Kidney capillary endothelial cell (primary cell): ENCODE measurements around the gene ARHGEF18.
"Not testable (repeated sequence)": the region's sequence is repeated elsewhere in the genome, so short reads cannot be mapped to it uniquely, and the experiment has no call there.

ENCODE experiments used
- DNase-seq: peaks from one replicate; pipeline ENCODE4 v3.0.0-alpha.2; 2018; ENCODE audit warnings: low spot score

Gene ARHGEF18

DNA sequence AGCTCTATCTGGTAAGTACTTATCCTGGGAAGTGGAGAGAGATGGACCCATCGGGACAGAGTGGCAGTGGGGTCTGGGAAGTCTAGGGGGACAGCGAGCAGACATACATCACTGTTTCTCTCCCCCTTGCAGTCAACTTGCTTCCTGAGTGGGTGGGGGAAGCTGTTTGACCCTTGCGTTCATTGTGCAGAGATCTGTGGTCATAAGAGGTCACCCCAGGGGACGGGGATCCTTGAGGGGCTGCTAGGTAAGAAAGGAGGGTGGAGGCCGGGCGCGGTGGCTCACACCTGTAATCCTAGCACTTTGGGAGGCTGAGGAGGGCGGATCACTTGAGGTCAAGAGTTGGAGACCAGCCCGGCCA, 474 bp downstream of the ARHGEF18 start:
- DNase-seq = no peak

DNA sequence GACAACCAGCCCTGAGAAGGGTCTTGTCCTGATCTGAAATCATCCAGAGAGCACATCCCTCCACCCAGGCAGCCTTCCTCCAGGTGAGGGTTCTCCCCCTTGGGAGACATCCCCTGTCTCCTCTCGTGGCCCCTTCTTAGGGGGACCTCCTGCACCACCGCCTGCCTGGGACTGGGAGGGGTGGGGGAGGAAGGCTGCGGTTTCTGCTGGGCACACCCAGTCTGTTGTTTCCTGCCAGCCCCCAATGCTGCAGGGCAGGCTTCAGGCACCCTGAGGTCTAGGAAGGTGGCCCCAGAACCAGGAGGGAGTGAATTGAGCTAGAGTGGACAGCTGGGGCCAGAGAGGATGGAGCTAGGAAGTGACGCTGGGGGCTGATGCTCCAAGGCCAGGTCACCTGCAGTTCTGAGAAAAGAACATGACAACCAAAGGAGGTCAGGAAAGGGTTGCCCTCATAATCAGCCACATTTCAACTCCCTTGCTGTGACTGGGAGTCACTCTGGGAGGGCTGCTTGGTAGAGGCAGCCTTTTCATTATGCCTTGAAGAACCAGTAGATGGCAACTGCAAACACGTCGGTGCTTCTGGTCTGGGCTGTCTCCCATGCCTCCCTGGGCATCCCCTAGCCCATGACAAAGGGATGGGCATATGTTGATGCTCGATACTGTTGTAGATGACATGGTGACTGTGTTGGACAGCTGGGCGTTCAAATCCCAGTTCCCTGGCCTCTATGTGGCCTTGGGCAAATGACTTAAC, 1.4 kb downstream of the ARHGEF18 start:
- DNase-seq = no peak

DNA sequence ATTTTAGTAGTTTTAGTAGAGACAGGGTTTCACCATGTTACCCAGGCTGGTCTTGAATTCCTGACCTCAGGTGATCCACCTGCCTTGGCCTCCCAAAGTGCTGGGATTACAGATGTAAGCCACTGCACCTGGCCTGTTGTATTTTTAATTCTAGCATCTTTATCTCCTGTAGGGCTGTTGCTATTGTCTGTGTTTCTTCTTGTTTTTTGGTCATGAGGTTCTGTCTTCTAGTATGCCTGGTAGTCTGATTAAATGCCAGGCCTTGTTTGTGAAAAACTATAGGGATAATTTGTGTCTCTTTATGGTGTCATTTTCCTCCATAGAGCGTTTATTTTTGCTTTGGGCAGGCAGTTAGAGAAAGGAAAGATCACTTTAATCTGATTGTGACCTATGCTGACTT, 3.1 kb downstream of the ARHGEF18 start:
- DNase-seq = no peak

DNA sequence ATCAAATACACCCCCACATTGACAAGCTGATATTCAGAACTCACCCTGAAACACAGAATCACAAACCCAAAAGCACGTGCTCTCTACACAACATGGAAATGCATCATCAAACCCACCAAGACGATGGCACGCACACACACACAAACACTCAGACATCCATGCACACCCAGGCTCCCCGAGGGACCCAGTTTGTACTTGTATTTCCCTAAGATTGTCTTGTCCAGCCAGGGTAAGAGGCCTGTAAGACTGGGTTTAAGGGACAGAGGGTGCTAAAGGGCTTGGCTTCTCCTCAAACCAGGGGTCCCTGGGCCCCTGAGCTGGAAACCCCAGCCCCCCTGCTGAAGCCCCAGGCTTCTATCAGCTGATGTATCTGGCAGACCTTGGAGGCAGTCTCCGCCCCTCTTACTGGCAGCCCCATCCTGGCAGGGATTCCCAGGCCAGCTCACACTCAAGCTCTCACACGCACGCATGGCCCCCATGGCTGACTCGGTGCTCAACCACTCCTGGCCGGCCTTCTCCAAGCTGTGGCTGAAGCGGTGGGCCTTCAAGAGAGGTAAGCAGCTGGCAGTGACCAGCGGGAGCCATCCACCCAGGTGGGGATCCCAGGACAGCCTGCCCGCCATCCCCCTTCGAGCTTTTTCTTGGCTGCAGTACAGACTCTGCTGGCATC, 6.5 kb downstream of the ARHGEF18 start:
- no peak for DNase-seq

DNA sequence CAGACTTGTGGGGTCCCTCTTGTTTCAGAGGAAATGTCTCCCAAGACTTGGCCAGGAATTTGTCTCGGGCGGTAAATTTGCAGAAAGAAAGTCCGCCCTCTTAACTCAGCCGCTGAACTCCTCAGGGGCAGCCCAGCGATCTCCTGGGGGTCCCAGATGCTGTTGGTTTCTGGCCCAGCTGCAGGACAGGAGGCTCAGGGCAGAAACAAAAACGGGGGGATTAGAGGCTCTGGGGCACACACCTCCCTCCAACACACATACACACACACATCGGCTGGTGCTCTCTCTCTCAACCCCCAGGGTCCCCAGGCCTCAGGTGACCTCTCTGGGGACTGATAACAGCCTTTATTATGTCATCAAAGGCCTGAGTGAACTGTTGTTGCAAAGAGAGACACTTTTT, 7.1 kb downstream of the ARHGEF18 start:
- no peak for DNase-seq

DNA sequence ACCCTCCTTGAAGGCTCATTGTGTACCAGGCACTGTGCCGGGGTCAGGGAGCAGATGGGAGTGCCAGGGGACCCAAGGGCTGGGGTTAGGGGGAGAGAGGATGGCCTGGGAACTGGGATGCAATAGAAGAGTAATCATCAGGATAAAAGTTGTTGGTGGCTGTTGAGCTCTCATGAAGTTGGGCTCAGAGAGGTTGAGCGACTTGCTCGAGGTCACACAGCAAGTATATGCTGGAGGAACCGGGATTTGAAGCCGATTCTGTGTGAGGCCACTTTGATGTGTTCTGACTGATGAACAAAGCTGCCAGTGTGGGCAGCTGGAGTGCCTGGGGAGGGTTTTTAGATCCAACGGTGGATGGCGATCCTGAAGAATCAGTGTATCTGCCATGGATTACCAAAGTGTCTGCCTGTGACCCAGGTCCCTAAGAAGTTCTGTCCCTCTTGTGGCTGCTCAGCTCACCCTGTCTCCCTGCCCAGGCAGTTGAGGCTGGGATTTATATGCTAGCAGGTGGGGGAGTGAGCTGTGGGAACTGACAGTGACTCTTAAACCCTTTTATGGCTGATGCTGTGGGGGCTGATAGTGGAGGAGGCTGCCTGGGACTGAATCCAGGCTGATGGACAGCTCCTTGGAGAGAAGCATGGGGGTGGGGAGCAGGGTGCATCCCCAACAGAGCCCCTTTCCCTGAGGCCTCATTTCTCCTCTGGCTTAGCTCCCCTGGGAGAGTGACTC, 8.3 kb downstream of the ARHGEF18 start:
- no peak for DNase-seq

DNA sequence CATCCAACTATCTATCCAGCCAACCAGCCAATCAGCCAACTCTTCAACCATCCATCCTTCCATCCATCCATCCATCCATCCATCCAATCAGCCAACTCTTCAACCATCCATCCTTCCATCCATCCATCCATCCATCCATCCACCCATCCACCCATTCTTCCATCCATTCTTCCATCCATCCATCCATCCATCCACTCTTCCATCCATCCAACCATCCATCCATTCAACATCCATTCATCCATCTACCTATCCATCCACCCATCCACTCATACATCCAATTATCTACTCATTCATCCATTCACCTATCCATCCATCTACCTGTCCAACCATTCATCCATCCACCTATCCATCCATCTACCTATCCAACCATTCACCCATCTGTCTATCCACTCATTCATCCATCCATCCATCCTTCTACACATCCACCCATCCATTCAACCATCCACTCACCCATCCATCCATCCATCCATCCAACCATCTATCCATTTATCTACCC, 9.4 kb downstream of the ARHGEF18 start:
- no peak for DNase-seq

DNA sequence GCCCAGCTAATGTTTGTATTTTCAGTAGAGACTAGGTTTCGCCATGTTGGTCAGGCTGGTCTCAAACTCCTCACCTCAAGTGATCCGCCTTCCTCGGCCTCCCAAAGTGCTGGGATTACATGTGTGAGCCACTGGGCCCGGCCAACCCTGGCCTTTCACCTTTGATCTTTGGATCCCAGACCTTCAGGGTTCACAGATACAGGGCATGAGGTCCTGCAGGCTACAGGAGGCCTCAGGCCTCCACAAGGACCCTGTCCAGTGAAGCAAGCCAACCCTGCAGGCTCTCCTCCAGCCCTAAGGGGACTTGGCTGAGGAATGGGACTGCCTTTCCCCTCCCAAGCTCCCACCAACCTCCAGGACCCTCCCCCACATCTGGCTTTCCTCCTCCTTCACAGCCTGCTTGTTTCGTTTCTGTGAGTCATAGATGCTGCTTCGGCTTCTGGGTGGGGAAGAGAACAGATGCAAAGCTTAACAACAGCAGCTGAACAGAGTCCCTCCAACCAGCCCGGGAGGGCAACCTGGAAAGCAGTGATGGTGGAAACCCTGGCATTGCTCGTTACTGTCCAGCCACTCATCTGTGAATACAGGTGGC, 11.8 kb downstream of the ARHGEF18 start:
- DNase-seq = no peak

DNA sequence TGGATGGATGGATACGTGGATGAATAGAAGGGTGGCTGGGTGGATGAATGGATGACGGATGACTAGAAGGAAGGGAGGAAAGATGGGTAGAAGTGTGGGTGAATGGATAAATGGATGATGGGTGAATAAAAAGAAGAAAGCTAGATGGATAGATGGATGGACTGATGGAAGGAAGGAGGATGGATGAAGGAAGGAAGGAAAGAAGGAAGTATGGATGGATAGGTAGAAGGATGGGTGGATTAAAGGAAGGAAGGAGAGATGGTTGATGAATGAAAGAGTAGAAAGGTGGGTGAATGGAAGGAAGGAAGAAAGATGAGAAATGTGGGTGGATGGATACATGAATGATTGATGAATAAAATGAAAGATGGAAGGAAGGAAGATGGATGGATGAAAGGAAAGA, 14.5 kb downstream of the ARHGEF18 start:
- DNase-seq = no peak

DNA sequence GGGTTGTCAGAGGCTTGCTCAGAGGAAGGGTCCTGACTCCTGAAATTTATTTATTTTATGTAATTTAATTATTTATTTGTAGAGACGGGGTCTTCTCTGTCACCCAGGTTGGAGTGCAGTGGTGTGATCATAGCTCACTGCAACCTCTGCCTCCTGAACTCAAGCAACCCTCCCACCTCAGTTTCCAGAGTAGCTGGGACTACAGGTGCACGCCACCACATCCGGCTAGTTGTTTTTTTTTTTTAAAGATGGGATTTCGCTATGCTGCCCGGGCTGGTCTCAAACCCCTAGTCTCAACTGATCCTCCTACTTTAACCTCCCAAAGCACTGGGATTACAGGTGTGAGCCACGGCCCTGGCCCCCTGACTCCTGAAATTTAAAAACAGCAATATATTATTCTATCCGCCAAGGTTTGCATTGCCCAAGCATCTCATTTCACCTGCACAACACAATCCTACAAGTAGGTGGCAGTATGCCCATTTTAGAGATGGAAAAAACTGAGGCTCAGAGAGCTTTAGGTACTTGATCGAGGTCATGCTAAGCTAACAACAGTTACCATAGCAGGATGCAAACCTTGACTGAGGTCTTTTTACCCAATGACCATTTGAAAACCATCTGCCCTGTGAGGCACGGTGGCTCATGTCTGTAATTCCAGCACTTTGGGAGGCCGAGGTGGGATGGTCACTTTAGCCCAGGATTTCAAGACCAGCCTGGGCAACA, 18.1 kb downstream of the ARHGEF18 start:
- peak; percentile 21 for DNase-seq

DNA sequence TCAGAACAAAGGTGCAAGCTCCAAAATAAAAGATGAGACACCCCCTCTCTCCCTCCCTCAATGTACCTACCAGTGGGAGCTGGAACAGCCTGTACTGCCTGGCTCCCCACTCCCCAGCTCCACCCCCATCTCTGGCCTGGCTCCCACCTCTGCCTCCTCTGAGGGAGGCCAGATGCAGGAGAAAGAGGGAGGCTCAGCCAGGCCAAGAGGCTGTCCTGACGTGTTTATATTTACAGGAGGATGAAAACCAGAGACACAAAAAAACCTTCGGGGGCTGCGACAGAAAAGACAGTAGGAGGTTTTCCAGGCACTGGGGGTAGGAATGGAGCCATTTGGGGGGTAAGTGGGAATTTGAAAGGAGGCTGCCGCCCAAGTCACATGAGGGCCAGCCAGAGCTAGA, 19.7 kb downstream of the ARHGEF18 start:
- DNase-seq = no peak

DNA sequence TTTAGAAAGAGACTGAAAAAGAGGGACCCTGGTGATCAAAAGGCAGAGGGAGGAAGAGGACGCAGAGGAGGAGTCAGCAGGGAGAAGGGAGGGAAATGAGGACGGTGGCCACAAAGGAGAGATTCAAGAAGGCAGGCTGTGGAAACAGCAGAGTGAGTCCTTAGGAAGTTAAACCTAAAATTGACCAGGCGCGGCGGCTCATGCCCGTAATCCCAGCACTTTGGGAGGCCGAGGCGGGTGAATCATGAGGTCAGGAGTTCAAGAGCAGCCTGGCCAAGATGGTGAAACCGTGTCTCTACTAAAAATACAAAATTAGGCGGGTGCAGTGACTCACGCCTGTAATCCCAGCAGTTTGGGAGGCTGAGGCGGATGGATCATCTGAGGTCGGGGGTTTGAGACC, 20.1 kb downstream of the ARHGEF18 start:
- DNase-seq = not testable (repeated sequence)

DNA sequence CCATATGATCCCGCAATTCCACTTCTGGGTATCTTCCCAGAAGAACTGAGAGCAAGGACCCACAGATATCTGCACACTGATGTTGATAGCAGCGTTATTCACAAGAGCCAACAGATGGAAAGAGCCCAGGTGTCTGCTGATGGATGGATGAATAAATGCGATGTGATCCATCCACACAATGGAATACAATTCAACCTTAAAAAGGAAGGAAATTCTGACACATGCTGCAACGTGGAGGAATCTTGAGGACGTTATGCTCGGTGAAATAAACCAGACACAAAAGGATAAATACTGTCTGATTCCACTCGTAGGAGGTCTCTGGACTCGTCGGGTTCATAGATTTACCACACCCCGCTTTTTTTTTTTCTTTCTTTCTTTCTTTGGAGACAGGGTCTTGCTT, 21.8 kb downstream of the ARHGEF18 start:
- DNase-seq = no peak

DNA sequence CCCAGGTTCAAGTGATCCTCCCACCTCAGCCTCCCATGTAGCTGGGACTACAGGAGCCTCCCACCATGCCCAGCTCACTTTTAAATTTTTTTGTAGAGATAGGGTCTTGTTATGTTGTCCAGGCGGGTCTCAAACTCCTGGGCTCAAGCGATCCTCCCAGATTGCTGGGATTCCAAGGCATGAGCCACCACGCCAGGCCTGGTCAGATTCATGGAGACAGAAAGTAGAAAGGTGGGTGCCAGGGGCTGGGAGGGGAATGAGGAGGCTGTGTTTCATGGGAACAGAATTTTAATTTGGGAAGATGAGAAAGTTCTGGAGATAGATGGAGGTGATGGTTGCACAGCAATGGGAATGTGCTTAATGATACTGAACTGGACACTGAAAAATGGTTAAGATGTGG, 22.3 kb downstream of the ARHGEF18 start:
- no peak for DNase-seq

DNA sequence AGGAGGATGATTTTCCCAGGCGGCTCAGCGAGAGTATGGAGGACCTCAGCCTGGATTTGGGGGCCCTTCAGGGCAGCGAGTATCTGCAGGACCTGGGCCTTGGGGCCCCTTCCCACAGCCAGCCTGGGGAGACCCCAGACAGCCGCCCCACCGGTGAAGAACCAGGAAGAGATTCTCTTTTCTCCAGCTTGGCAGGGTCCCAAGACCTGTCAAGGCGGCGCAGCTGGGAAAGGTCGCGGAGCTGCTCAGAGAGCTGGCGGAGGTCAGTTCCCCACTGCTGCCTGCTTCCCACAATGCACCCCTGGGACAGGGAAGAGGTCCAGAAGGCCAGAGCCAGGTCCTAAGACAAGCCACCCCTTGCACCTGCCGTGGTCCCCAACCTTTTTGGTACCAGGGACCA, 24.1 kb downstream of the ARHGEF18 start:
- DNase-seq = no peak

DNA sequence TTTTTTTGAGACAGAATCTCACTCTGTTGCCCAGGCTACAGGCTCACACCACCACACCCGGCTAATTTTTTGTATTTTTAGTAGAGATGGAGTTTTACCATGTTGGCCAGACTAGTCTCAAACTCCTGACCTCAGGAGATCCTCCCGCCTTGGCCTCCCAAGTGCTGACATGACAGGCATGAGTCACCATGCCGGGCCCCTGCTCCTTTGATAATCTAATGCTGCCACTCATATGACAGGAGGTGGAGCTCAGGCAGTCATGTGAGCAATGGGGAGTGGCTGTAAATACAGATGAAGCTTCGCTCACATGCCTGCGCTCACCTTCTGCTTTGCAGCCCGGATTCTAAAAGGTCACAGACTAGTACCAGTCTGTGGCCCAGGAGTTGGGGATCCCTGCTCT, 25.1 kb downstream of the ARHGEF18 start:
- peak; percentile 16 for DNase-seq

DNA sequence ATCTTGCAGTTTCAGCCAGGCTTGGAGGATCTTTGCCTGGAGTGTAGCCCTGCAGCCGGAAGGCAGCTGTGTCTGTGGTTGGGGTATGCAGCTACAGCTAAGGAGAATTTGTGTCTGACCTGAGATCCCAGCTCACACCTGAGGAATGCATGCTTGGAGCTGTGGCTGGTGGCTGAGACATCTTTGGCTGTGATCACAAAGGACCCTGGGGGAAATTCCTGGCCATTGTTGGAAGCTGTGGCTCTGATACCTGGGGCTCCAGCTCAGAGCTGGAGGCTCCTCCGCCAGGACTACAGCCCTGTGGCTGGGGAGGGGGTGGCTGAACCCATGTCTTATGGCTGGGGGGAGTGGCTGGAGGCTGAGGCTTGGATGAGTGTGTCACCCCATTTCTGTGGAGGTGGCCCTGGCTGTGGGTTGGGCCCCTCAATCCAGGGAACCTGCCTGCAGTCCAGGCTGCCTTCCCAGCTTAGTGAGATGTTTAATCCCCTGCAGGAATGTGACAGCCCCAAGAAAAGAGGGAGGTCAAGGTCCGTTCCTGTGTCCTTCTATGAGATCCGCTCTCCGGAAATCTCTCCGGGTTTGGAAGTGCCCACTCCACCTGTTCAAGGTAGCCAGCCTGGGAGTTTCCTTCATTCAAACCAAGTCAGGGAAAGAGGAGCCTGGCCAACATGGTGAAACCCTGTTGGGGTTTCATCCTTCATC, 27.6 kb downstream of the ARHGEF18 start:
- DNase-seq = no peak

DNA sequence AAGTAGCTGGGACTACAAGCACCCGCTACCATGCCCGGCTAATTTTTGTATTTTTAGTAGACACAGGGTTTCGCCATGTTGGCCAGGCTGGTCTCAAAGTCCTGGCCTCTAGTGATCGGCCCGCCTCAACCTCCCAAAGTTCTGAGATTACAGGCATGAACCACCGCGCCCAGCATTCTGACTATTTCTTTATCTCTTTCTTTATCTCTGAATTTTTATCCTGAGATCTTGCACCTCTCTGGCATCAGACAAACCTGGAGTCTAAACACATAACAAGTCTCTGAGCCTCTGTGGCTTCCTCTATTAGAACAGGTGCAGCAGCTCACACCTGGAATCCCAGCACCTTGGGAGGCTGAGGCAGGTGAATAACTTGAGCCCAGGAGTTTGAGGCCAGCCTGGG, 28.5 kb downstream of the ARHGEF18 start:
- no peak for DNase-seq

DNA sequence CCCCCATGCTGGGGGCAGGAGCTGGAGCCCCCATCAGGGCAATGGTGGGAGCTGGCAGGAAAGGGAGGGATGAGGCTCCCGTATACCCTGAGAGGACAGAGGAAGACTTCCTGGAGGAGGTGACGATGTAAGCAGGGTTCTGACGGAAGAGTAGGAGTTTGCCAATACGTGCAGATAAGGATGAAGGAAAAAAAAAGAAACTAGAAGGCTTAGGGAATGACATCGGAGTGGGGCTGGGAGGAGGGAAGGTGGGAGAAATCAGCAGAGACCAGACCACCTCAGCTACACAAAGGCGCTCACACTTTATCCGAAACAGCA, 32.3 kb downstream of the ARHGEF18 start:
- no peak for DNase-seq

DNA sequence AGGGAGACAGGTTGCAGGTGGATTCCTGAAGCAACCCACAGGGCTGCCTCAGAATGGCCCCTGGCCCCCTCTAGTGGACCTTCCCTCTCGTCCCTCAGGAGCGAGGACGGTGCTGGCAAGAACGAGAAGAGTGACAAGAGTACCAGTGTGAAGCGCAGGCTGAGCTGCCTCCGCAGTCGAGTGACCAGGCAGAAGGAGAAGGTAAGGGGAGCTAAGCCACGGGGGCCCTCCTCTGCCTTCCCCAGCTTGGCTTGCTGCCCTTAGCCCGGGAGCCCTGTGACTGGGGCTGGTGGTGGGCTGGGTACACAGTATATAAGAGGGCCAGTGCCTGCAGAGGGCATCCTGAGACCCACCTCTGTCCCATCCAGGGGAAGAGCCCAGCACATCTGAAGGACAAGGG, 34.0 kb downstream of the ARHGEF18 start:
- DNase-seq = no peak

DNA sequence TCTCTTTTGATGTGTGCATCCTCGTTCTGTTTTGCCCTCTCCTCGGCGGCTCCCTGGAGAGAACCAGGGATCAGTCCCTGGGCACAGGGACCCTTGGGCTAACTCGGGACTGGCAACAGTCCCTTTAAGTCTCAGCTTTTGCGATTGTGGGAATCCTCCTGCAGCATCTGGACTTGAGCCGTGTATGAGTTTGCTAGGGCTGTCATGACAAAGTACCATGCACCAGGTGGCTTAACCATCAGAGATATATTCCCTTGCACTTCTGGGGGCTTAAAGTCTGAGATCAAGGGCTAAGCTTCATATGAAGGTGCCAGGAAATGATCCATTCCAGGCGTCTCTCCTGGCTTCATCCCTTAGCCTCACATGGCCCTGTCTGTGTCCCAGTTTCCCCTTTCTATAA, 34.5 kb downstream of the ARHGEF18 start:
- no peak for DNase-seq

DNA sequence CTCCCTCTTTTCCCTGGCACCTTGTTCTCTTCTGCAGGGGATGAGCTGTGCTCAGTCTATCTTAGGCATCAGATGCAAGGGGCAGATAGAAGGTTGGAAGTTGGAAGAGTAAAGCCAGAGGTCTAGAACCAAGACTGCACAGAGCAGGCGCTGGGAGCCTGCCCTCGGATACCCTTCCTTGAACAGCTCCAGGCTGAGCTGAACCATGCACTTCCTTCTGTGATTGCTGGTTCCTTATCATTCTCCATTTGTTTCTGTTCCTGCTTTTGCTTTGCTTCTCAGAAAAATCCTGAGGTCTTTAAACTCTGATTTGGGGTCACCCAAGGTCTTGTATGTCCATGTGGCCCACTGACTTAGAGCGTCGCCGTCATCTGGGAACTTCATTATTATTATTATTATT, 36.3 kb downstream of the ARHGEF18 start:
- DNase-seq = no peak
